Thoracic aorta (tissue), 2 donors: ENCODE results near the gene SYNDIG1. TPM values are rescaled to one million over a fixed set of nuclear protein-coding genes. Genes with fewer than 3 reads are reported as not detected.

Source experiments
- ATAC-seq: fragments of 150-250 bp; one replicate; pipeline ENCODE4 v1.8.0; 2017; ENCODE audit warnings: low read depth; ENCODE audit not compliant: insufficient number of reproducible peaks, low FRiP score
- DNase-seq: peaks from one replicate; pipeline ENCODE4 v3.0.0-alpha.2; 2020; ENCODE audit warnings: low spot score
- H3K27ac ChIP-seq, 2 donors: fragments of 200-600 bp; sonication (generic); 1 replicate in 1 of 2; 2 replicates in 1 of 2; pipeline ENCODE4 v1.5.1; 2016; ENCODE audit warnings: mild to moderate bottlenecking in 2 of 2, moderate library complexity in 2 of 2
- H3K27me3 ChIP-seq: fragments of 200-600 bp; sonication (generic); replicated peaks from 2 replicates; pipeline ENCODE4 v1.6.0; 2016; ENCODE audit warnings: mild to moderate bottlenecking; ENCODE audit not compliant: insufficient read depth
- H3K36me3 ChIP-seq: fragments of 200-600 bp; sonication (generic); one replicate; pipeline ENCODE4 v1.5.1; 2016
- H3K4me1 ChIP-seq, 2 donors: fragments of 200-600 bp; sonication (generic); 1 replicate in 1 of 2; 2 replicates in 1 of 2; pipeline versions ENCODE4 v1.5.1 to v1.6.0; 2016; ENCODE audit warnings: low read depth in 2 of 2, mild to moderate bottlenecking in 1 of 2; ENCODE audit not compliant: control insufficient read depth in 1 of 2
- H3K4me3 ChIP-seq: fragments of 200-600 bp; sonication (generic); 2 replicates; pipeline ENCODE4 v1.5.1; 2016; ENCODE audit warnings: mild to moderate bottlenecking
- H3K9me3 ChIP-seq: fragments of 200-600 bp; sonication (generic); 2 replicates; pipeline ENCODE4 v1.5.1; 2016
- CTCF ChIP-seq: fragments of 200-600 bp; sonication (generic); IDR thresholded peaks from one replicate; pipeline ENCODE4 v1.5.1; 2019; ENCODE audit warnings: antibody characterized with exemption
- total RNA-seq, 2 donors: library from RNA; depleted of rRNA; stranded (reverse); fragments of >200 nt; gene quantifications; one replicate each; pipeline versions ENCODE4 v1.1.0 to v1.2.3, GENCODE V29; 2016

Gene SYNDIG1
- total RNA-seq, 2 donors from 2014 or later: 1.8 to 5.4 TPM

- DNase-seq (no peak), ATAC-seq (no peak)
These were observed 118.7 kb downstream of the SYNDIG1 start for GRCh38 chr20:24588047-24588635.

GRCh38 chr20:24588725-24589340 is 119.4 kb downstream of the SYNDIG1 start:
- no peak overlapping the region for H3K27ac ChIP-seq
- H3K36me3 ChIP-seq: no peaks in the 10 kb centered on the region
- H3K9me3 ChIP-seq: no peaks in the 10 kb centered on the region
- no peaks in the 10 kb centered on the region for H3K4me1 ChIP-seq
- DNase-seq (no peak), ATAC-seq (no peak)
- no peak overlapping the region for H3K4me3 ChIP-seq
- no peak for TF ChIP-seq CTCF
- H3K27me3 ChIP-seq: no peaks in the 10 kb centered on the region

More at GRCh38 chr20:24588047-24588635, 118.7 kb downstream of the SYNDIG1 start:
- Histone ChIP-seq H3K9me3 (no peaks in the 10 kb centered on the region), H3K27ac (no peak overlapping the region), H3K27me3 (no peaks in the 10 kb centered on the region), H3K36me3 (no peaks in the 10 kb centered on the region), H3K4me3 (no peak overlapping the region), H3K4me1 (no peaks in the 10 kb centered on the region)
- no peak for TF ChIP-seq CTCF

- H3K4me1 ChIP-seq: no peaks in the 10 kb centered on the region
- no peaks in the 10 kb centered on the region for H3K36me3 ChIP-seq
- H3K4me3 ChIP-seq: no peak overlapping the region
- no peak for TF ChIP-seq CTCF
- ATAC-seq: no peak
- DNase-seq: no peak
- no peak overlapping the region for H3K27ac ChIP-seq
- H3K9me3 ChIP-seq: no peaks in the 10 kb centered on the region
- no peaks in the 10 kb centered on the region for H3K27me3 ChIP-seq
These were observed 120.0 kb downstream of the SYNDIG1 start for GRCh38 chr20:24589381-24589780.

- no peak for DNase-seq
- Histone ChIP-seq H3K4me3 (no peak overlapping the region), H3K36me3 (no peaks in the 10 kb centered on the region), H3K4me1 (no peaks in the 10 kb centered on the region), H3K27me3 (no peaks in the 10 kb centered on the region), H3K9me3 (no peaks in the 10 kb centered on the region), H3K27ac (no peak overlapping the region)
- ATAC-seq: no peak
- no peak for TF ChIP-seq CTCF
These were observed 120.4 kb downstream of the SYNDIG1 start for GRCh38 chr20:24589815-24590177.

GRCh38 chr20:24590178-24590982 is 121.0 kb downstream of the SYNDIG1 start:
- no peak for TF ChIP-seq CTCF
- H3K9me3 ChIP-seq: no peaks in the 10 kb centered on the region
- ATAC-seq (no peak), DNase-seq (no peak)
- H3K4me1 ChIP-seq: no peaks in the 10 kb centered on the region
- no peak overlapping the region for H3K4me3 ChIP-seq
- no peaks in the 10 kb centered on the region for H3K36me3 ChIP-seq
- H3K27ac ChIP-seq: no peak overlapping the region
- H3K27me3 ChIP-seq: no peaks in the 10 kb centered on the region
